ENCODE results near the gene SART3. TPM values are rescaled to one million over a fixed set of nuclear protein-coding genes. Genes with fewer than 3 reads are reported as not detected.

SART3 gene
- total and polyA plus RNA-seq, 8 donors, result 11.7 to 106 (median 51.1) TPM

DNA sequence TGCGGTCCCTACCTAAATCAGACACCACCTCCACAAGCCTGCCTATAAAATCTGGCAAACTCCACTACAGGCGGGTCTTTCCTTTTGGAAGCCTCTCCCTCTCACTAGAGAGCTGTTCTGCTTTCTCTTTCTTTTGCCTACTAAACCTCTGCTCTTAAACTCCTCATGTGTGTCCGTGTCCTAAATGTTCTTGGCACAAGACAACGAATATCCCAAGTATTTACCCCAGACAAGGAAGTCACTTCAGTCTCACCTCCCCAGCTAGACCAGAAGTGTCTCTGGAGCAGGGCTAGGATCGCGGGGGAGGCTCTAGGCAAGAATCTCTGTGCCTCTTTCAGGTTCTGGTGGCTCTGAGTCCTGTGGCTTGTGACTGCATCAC lies 83.1 kb downstream of the SART3 start:
- H3K4me3 ChIP-seq, result no peak overlapping the region
- H3K27ac ChIP-seq, result no peak overlapping the region
- no peak for DNase-seq
- H3K36me3 ChIP-seq, result no peaks in the 10 kb centered on the region
- no peaks in the 10 kb centered on the region for H3K9me3 ChIP-seq
- intact Hi-C loops (cut with DNase I; ENCODE audit: low total_unique reads), result no loop called here
- no peak for TF ChIP-seq POLR2A (IDR thresholded peaks at IDR 0.05)
- TF ChIP-seq, protein P1, sequence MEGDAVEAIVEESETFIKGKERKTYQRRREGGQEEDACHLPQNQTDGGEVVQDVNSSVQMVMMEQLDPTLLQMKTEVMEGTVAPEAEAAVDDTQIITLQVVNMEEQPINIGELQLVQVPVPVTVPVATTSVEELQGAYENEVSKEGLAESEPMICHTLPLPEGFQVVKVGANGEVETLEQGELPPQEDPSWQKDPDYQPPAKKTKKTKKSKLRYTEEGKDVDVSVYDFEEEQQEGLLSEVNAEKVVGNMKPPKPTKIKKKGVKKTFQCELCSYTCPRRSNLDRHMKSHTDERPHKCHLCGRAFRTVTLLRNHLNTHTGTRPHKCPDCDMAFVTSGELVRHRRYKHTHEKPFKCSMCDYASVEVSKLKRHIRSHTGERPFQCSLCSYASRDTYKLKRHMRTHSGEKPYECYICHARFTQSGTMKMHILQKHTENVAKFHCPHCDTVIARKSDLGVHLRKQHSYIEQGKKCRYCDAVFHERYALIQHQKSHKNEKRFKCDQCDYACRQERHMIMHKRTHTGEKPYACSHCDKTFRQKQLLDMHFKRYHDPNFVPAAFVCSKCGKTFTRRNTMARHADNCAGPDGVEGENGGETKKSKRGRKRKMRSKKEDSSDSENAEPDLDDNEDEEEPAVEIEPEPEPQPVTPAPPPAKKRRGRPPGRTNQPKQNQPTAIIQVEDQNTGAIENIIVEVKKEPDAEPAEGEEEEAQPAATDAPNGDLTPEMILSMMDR (IDR thresholded peaks at IDR 0.05), result no peak
- TF ChIP-seq POLR2AphosphoS5 (IDR thresholded peaks at IDR 0.05), result no peak
- no peak for TF ChIP-seq EP300 (IDR thresholded peaks at IDR 0.05)
- 77 to 85% (median 80%) methylated on average over 6 of the region's 6 CpGs for WGBS, 5 donors
- peaks cover 0 to 36% (median 0%) of the 10 kb centered on the region in 3 donors for H3K27me3 ChIP-seq
- H3K4me1 ChIP-seq, result no peaks in the 10 kb centered on the region

DNA sequence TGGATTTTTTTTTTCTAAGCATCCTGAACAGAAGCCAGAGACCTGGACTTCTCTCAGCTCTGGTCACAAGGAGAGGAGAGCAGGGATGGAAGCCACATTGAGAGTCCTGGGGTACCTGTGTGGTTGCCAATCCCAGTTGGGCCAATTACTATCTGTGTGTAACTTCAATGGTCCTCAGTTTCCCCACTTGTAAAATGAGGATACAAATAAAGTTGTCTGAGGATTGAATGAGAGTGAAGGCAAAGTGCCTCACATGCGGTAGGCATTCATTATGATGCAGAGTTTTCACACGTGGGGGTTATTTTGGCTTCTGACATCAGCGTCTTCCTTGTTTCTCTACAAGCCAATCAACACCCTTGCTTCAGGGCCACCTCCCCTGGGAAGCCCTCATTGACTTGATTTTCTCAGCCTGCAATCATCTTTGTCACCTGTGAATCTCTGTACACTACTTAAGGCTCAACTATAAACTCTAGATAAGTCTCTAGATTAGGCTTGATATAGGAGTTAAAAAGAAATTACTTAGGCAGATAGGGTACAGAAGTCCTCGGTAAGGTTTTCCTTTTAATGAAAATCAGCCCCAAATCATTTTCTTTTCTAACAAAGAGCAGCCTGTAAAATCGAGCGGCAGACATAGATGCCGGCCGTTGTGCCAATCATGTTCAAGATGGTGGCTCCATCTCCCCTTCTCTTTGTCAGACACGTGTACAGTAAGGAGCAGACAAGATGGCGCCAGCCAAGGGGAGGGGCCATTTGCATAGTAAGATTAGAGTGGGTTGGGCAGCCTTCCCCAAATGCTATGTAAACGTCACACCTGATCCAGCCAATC lies 83.7 kb downstream of the SART3 start:
- intact Hi-C loops (cut with DNase I; ENCODE audit: low total_unique reads), result no loop called here
- Histone ChIP-seq H3K4me1 (no peaks in the 10 kb centered on the region), H3K9me3 (no peaks in the 10 kb centered on the region), H3K27ac (no peak overlapping the region), H3K27me3 (peaks cover 0 to 35% (median 0%) of the 10 kb centered on the region in 3 donors), H3K4me3 (no peak overlapping the region), H3K36me3 (no peaks in the 10 kb centered on the region)
- DNase-seq, result no peak
- no peak for TF ChIP-seq POLR2AphosphoS5 (IDR thresholded peaks at IDR 0.05)
- TF ChIP-seq, protein P1 (IDR thresholded peaks at IDR 0.05), result no peak
- WGBS, 5 donors, result 76 to 79% (median 78%) methylated on average over 11 of the region's 11 CpGs

DNA sequence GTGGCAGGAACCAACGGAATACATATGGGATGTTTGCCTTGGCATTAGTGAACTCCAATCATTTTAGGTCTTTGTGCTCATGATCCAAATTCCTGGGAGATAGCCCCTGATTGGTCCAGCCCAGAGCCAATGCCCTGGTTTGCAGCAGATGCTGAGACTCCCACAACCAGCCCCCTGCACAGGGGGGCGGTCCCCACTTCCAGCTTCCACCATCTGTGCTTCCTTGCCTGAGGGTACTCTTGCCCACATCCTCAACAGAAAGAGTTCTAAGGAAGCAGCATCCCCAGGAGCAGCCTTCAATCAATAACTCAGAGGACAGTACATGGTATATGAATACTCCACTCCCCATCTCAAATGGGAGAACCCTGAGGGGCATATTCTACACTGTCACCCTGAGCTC lies 85.6 kb downstream of the SART3 start:
- Histone ChIP-seq H3K4me3 (no peak overlapping the region), H3K9me3 (no peaks in the 10 kb centered on the region), H3K4me1 (no peaks in the 10 kb centered on the region), H3K36me3 (no peaks in the 10 kb centered on the region), H3K27me3 (peaks cover 0 to 33% (median 0%) of the 10 kb centered on the region in 3 donors), H3K27ac (no peak overlapping the region)
- no peak for DNase-seq
- TF ChIP-seq, protein P1 (IDR thresholded peaks at IDR 0.05), result no peak
- no peak for TF ChIP-seq POLR2A (IDR thresholded peaks at IDR 0.05)
- no peak for TF ChIP-seq EP300 (IDR thresholded peaks at IDR 0.05)
- TF ChIP-seq POLR2AphosphoS5 (IDR thresholded peaks at IDR 0.05), result no peak
- intact Hi-C loops (cut with DNase I; ENCODE audit: low total_unique reads), result no loop called here
- WGBS, 5 donors, result 41 to 71% (median 60%) methylated on average over 2 of the region's 2 CpGs

DNA sequence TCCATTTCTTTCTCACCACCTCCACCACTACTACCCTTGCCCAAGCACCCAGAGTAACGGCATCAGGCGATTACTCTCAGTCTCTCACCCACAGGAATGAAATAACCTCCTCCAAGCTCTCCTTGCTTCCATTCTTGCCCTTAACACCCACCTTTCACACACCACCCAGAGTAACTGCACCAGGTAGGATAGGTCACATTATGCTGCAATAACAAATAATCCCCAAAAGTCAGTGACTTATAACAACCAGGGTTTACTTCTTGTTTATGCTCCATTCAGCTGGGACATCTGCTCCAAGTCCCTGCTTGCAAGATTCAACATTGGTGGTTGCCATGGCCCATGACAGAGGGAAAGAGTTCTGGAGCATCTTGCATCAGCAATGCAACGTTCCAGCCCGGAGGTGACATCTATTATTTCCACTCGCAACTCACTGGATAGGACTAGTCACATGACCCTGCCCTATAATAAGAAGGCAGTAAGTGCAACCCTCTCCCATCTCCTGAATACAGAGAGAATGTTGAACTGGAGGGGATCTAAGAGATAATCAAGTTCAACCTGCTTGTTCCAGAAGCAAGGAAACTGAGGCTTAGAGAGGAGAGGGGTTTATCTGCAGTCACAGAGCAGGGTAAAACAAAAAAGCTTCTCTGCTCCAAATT lies 87.4 kb downstream of the SART3 start:
- TF ChIP-seq POLR2AphosphoS5 (IDR thresholded peaks at IDR 0.05), result no peak
- no peak for TF ChIP-seq POLR2A (IDR thresholded peaks at IDR 0.05)
- no peak for TF ChIP-seq EP300 (IDR thresholded peaks at IDR 0.05)
- TF ChIP-seq, protein P1 (IDR thresholded peaks at IDR 0.05), result no peak
- H3K36me3 ChIP-seq, result no peaks in the 10 kb centered on the region
- intact Hi-C loops (cut with DNase I; ENCODE audit: low total_unique reads), result no loop called here
- 73 to 85% (median 82%) methylated on average over 5 of the region's 5 CpGs for WGBS, 5 donors
- no peak overlapping the region for H3K4me3 ChIP-seq
- H3K27ac ChIP-seq, result no peak overlapping the region
- H3K27me3 ChIP-seq, result peaks cover 0 to 33% (median 0%) of the 10 kb centered on the region in 3 donors
- no peaks in the 10 kb centered on the region for H3K9me3 ChIP-seq
- no peak for DNase-seq
- no peaks in the 10 kb centered on the region for H3K4me1 ChIP-seq

Other genes with a start within 250 kb of the SART3 start
- 10 to 100 TPM in 1 of 5 donors, 1 to 10 TPM in 3, under 1 TPM in 1; 0.45 to 46.1 (median 6.4) TPM for gene CMKLR1, start 221.9 kb downstream of the SART3 start, total RNA-seq
- 1 to 10 TPM in 2 of 3 donors, under 1 TPM in 1; 0.73 to 2.6 (median 1.2) TPM for gene CMKLR1, start 221.9 kb downstream of the SART3 start, polyA plus RNA-seq
- 10 to 100 TPM in 3 of 5 donors, 1 to 10 TPM in 2; 2.3 to 26.3 (median 14.2) TPM for gene FICD, start 45.9 kb downstream of the SART3 start, total RNA-seq
- gene FICD, start 45.9 kb downstream of the SART3 start, polyA plus RNA-seq, result 1 to 10 TPM; 1.2 to 3.7 (median 1.4) TPM
- 100 to 1,000 TPM in 3 of 5 donors, 10 to 100 TPM in 2; 83.3 to 251 (median 154) TPM for gene ISCU, start 1.4 kb upstream of the SART3 start, total RNA-seq
- 100 to 1,000 TPM; 140 to 256 (median 177) TPM for gene ISCU, start 1.4 kb upstream of the SART3 start, polyA plus RNA-seq
- gene TMEM119, start 36.9 kb upstream of the SART3 start, total RNA-seq, result 10 to 100 TPM in 2 of 5 donors, under 1 TPM in 2, not detected in 1; 0.45 to 16.2 (median 6.0) TPM
- gene TMEM119, start 36.9 kb upstream of the SART3 start, polyA plus RNA-seq, result 10 to 100 TPM in 2 of 3 donors, 1 to 10 TPM in 1; 1.3 to 17.1 (median 14.8) TPM
- gene SELPLG, start 72.7 kb upstream of the SART3 start, total RNA-seq, result 1 to 10 TPM; 1.2 to 6.1 (median 2.4) TPM
- 1 to 10 TPM; 1.7 to 4.1 (median 3.5) TPM for gene SELPLG, start 72.7 kb upstream of the SART3 start, polyA plus RNA-seq
- 100 to 1,000 TPM; 143 to 392 (median 188) TPM for gene CORO1C, start 170.3 kb upstream of the SART3 start, total RNA-seq
- 10 to 100 TPM; 27.4 to 45.4 (median 44.1) TPM for gene CORO1C, start 170.3 kb upstream of the SART3 start, polyA plus RNA-seq